Rectal smooth muscle tissue (tissue), 1 donor: ENCODE data around the gene TNNI3K.

Experiments used
- H3K27ac ChIP-seq: one replicate; pipeline ENCODE4 v1.7.0; 2013; ENCODE audit warnings: low read depth, low read length, inconsistent platforms
- H3K27me3 ChIP-seq: one replicate; pipeline ENCODE4 v1.7.0; 2013; ENCODE audit warnings: low read length; ENCODE audit not compliant: control insufficient read depth, insufficient read depth
- H3K36me3 ChIP-seq: one replicate; pipeline ENCODE4 v1.7.0; 2013; ENCODE audit warnings: low read length; ENCODE audit not compliant: control insufficient read depth, insufficient read depth
- H3K4me1 ChIP-seq: one replicate; pipeline ENCODE4 v1.7.0; 2013; ENCODE audit warnings: low read length; ENCODE audit not compliant: control insufficient read depth, insufficient read depth
- H3K4me3 ChIP-seq: one replicate; pipeline ENCODE4 v1.7.0; 2013; ENCODE audit warnings: low read length
- H3K9ac ChIP-seq: one replicate; pipeline ENCODE4 v1.7.0; 2013; ENCODE audit warnings: low read length

TNNI3K gene

DNA sequence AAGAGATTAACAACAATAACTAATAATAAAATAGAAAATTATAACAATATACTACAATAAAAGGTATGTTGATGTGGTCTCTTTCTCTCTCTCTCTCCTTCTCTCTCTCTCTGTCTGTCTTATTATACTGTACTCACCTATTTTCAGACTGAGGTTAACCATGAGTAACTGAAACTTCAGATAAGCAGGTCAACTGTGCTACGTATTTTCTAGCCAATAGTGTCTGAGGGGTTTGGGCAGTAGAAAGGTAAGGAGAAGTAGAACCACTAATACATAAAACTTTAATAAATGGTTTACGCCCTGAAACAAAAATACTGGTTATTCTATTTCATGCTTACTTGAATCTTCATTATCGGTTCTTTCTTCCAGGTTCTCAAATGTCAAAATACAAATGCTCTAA is 348.2 kb downstream of the TNNI3K start:
- Histone ChIP-seq H3K9ac (no peak overlapping the region), H3K4me1 (no peaks in the 10 kb centered on the region), H3K4me3 (no peak overlapping the region), H3K27me3 (no peaks in the 10 kb centered on the region), H3K27ac (no peak overlapping the region), H3K36me3 (no peaks in the 10 kb centered on the region)

GRCh38 chr1:74584185-74584584 is 349.0 kb downstream of the TNNI3K start:
- Histone ChIP-seq H3K36me3 (no peaks in the 10 kb centered on the region), H3K9ac (no peak overlapping the region), H3K27ac (no peak overlapping the region), H3K4me3 (no peak overlapping the region), H3K4me1 (no peaks in the 10 kb centered on the region), H3K27me3 (no peaks in the 10 kb centered on the region)

- H3K4me3 ChIP-seq: no peak overlapping the region
- no peak overlapping the region for H3K27ac ChIP-seq
- no peak overlapping the region for H3K9ac ChIP-seq
Observed at GRCh38 chr1:74586253-74586897, 351.2 kb downstream of the TNNI3K start.

GRCh38 chr1:74587888-74588287 is 352.7 kb downstream of the TNNI3K start:
- no peak overlapping the region for H3K9ac ChIP-seq
- H3K4me3 ChIP-seq: no peak overlapping the region
- H3K36me3 ChIP-seq: no peaks in the 10 kb centered on the region
- no peaks in the 10 kb centered on the region for H3K27me3 ChIP-seq
- no peak overlapping the region for H3K27ac ChIP-seq
- H3K4me1 ChIP-seq: no peaks in the 10 kb centered on the region

More at GRCh38 chr1:74586253-74586897, 351.2 kb downstream of the TNNI3K start:
- Histone ChIP-seq H3K36me3 (no peaks in the 10 kb centered on the region), H3K27me3 (no peaks in the 10 kb centered on the region), H3K4me1 (no peaks in the 10 kb centered on the region)

DNA sequence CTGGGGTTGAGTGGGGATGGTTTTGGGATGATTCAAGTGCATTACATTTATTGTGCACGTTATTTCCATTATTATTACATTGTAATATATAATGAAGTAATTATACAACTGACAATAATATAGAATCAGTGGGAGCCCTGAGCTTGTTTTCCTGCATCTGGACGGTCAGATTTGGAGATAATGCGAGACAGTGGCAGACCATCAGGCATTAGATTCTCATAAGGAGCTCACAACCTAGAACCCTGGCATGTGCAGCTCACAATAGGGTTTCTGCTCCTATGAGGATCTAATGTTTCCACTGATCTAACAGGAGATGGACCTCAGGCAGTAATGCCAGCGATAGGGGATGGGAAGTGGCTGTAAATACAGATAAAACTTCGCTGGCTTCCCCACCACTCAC is 355.1 kb downstream of the TNNI3K start:
- Histone ChIP-seq H3K27me3 (no peaks in the 10 kb centered on the region), H3K9ac (no peak overlapping the region), H3K36me3 (no peaks in the 10 kb centered on the region), H3K4me3 (no peak overlapping the region), H3K4me1 (no peaks in the 10 kb centered on the region), H3K27ac (no peak overlapping the region)

GRCh38 chr1:74591949-74592348 is 356.8 kb downstream of the TNNI3K start:
- Histone ChIP-seq H3K9ac (no peak overlapping the region), H3K27me3 (no peaks in the 10 kb centered on the region), H3K27ac (no peak overlapping the region)

DNA sequence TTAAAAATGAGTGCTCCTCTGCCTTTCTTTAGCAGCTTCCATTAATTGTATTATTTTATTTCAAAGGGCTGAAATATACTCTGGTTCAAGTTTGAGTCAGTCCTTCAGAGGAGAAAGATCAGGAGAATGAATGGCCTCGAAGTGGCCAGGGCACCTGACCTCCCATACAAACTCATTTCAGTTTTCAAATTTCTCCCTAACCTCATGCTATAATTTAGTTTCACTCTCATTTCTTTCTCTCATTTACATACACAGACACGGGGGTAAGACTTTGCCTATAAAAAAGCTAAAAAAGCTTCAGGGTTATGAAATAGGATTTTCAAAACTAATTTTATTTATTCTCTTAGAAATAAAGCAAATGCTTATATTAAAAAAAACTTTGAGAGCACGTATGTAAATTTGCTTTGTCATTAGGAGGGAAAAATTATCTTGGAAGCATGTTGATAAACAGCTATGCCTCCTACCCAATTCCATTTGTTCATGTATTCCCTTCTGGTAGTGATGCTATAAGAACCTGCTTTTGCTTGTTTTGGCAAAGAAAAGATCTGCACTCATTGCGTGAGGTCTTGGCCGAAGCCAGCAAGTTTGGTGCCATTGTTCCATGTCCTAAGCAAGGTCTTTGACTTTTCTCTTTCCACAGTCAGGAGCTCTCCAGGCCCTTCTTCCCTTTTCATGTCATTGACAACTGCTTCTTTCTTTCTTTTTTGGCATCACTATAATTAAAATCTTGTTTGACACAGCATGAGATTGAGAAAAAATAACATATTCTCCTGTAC is 357.6 kb downstream of the TNNI3K start:
- Histone ChIP-seq H3K27me3 (no peaks in the 10 kb centered on the region), H3K4me3 (no peak overlapping the region)

More at GRCh38 chr1:74591949-74592348, 356.8 kb downstream of the TNNI3K start:
- no peaks in the 10 kb centered on the region for H3K4me1 ChIP-seq
- H3K4me3 ChIP-seq: no peak overlapping the region
- H3K36me3 ChIP-seq: no peaks in the 10 kb centered on the region

More for the DNA sequence above, 357.6 kb downstream of the TNNI3K start:
- H3K4me1 ChIP-seq: no peaks in the 10 kb centered on the region
- no peaks in the 10 kb centered on the region for H3K36me3 ChIP-seq
- no peak overlapping the region for H3K27ac ChIP-seq
- H3K9ac ChIP-seq: no peak overlapping the region
